GM18909 (cell line): ENCODE results near the gene ADAP1.
"Not testable (repeated sequence)": the region's sequence is repeated elsewhere in the genome, so short reads cannot be mapped to it uniquely, and the experiment has no call there.

Experiments used
- ATAC-seq: cut with Tn5 transposase; IDR thresholded peaks from one replicate; pipeline ENCODE4 v1.9.1; 2021; ENCODE audit warnings: mild to moderate bottlenecking; ENCODE audit not compliant: unreplicated experiment, poor library complexity

ADAP1 gene

GRCh38 chr7:945147-945555 lies 9.3 kb downstream of the ADAP1 start:
- no peak for ATAC-seq

GRCh38 chr7:944744-945143 lies 9.7 kb downstream of the ADAP1 start:
- no peak for ATAC-seq

GRCh38 chr7:943793-944192 lies 10.7 kb downstream of the ADAP1 start:
- not testable (repeated sequence) for ATAC-seq

GRCh38 chr7:940599-941408 lies 13.7 kb downstream of the ADAP1 start:
- no peak for ATAC-seq

- ATAC-seq = no peak
Observed at GRCh38 chr7:939843-940242, 14.6 kb downstream of the ADAP1 start.

- no peak for ATAC-seq
Observed at GRCh38 chr7:938546-939185, 15.8 kb downstream of the ADAP1 start.

GRCh38 chr7:937856-938484 lies 16.5 kb downstream of the ADAP1 start:
- ATAC-seq = no peak

GRCh38 chr7:936386-937054 lies 18.0 kb downstream of the ADAP1 start:
- ATAC-seq = peak; percentile 85

- no peak for ATAC-seq
Observed at GRCh38 chr7:935874-936385, 18.6 kb downstream of the ADAP1 start.

GRCh38 chr7:935164-935873 lies 19.2 kb downstream of the ADAP1 start:
- no peak for ATAC-seq

GRCh38 chr7:934469-935163 lies 19.9 kb downstream of the ADAP1 start:
- ATAC-seq = no peak

- no peak for ATAC-seq
Observed at GRCh38 chr7:932651-932975, 21.9 kb downstream of the ADAP1 start.

GRCh38 chr7:931871-932650 lies 22.4 kb downstream of the ADAP1 start:
- ATAC-seq = no peak

GRCh38 chr7:930975-931758 lies 23.3 kb downstream of the ADAP1 start:
- no peak for ATAC-seq

GRCh38 chr7:929311-929711 lies 25.2 kb downstream of the ADAP1 start:
- ATAC-seq = no peak

- no peak for ATAC-seq
Observed at GRCh38 chr7:927031-927671, 27.3 kb downstream of the ADAP1 start.
